NCI-H526 treated with DMSO at 0.1 percent for 48 hours (cell line): ENCODE data around the gene ZNF827.

ENCODE experiments used
- DNase-seq: peaks from one replicate; lab custom pipeline; 2025; lab: John Stamatoyannopoulos, UW

Gene ZNF827

GRCh38 chr4:145825255-145825654 lies 113.4 kb downstream of the ZNF827 start:
- no peak for DNase-seq

GRCh38 chr4:145824463-145824862 lies 114.2 kb downstream of the ZNF827 start:
- DNase-seq, result no peak

- DNase-seq, result no peak
These were observed 114.9 kb downstream of the ZNF827 start for GRCh38 chr4:145823743-145824142.

GRCh38 chr4:145822581-145822980 lies 116.0 kb downstream of the ZNF827 start:
- no peak for DNase-seq

- DNase-seq, result no peak
These were observed 116.4 kb downstream of the ZNF827 start for GRCh38 chr4:145822181-145822580.

GRCh38 chr4:145821766-145822165 lies 116.9 kb downstream of the ZNF827 start:
- DNase-seq, result no peak

GRCh38 chr4:145820407-145820806 lies 118.2 kb downstream of the ZNF827 start:
- DNase-seq, result no peak

- DNase-seq, result no peak
These were observed 118.8 kb downstream of the ZNF827 start for GRCh38 chr4:145819853-145820181.

- DNase-seq, result no peak
These were observed 119.3 kb downstream of the ZNF827 start for GRCh38 chr4:145819101-145819852.

- no peak for DNase-seq
These were observed 120.6 kb downstream of the ZNF827 start for GRCh38 chr4:145818011-145818410.

- DNase-seq, result no peak
These were observed 122.5 kb downstream of the ZNF827 start for GRCh38 chr4:145816091-145816490.

- no peak for DNase-seq
These were observed 123.0 kb downstream of the ZNF827 start for GRCh38 chr4:145815626-145816025.

GRCh38 chr4:145815027-145815612 lies 123.5 kb downstream of the ZNF827 start:
- DNase-seq, result no peak

- DNase-seq, result no peak
These were observed 124.4 kb downstream of the ZNF827 start for GRCh38 chr4:145814246-145814645.

GRCh38 chr4:145812919-145813318 lies 125.7 kb downstream of the ZNF827 start:
- no peak for DNase-seq

GRCh38 chr4:145808848-145809512 lies 129.6 kb downstream of the ZNF827 start:
- DNase-seq, result no peak

- DNase-seq, result no peak
These were observed 130.5 kb downstream of the ZNF827 start for GRCh38 chr4:145808021-145808650.

GRCh38 chr4:145805490-145805889 lies 133.1 kb downstream of the ZNF827 start:
- DNase-seq, result no peak

GRCh38 chr4:145804116-145804515 lies 134.5 kb downstream of the ZNF827 start:
- DNase-seq, result no peak

- no peak for DNase-seq
These were observed 139.4 kb downstream of the ZNF827 start for GRCh38 chr4:145799223-145799622.

GRCh38 chr4:145797278-145797677 lies 141.3 kb downstream of the ZNF827 start:
- no peak for DNase-seq

- no peak for DNase-seq
These were observed 142.3 kb downstream of the ZNF827 start for GRCh38 chr4:145796346-145796745.

GRCh38 chr4:145795521-145795920 lies 143.1 kb downstream of the ZNF827 start:
- DNase-seq, result no peak
